ENCODE results near the gene TBC1D23.

The TBC1D23 gene

GRCh38 chr3:100269410-100270214, 8.8 kb downstream of the TBC1D23 start:
- TF ChIP-seq GATA3 (IDR thresholded peaks at IDR 0.05; ENCODE audit: low read depth, low read length) = no peak
- TF ChIP-seq GATA2 (IDR thresholded peaks at IDR 0.05; ENCODE audit: low read depth, low read length) = no peak

- no peak for TF ChIP-seq GATA3 (IDR thresholded peaks at IDR 0.05; ENCODE audit: low read depth, low read length)
- no peak for TF ChIP-seq GATA2 (IDR thresholded peaks at IDR 0.05; ENCODE audit: low read depth, low read length)
Measured at GRCh38 chr3:100270215-100270583, 9.4 kb downstream of the TBC1D23 start.

DNA sequence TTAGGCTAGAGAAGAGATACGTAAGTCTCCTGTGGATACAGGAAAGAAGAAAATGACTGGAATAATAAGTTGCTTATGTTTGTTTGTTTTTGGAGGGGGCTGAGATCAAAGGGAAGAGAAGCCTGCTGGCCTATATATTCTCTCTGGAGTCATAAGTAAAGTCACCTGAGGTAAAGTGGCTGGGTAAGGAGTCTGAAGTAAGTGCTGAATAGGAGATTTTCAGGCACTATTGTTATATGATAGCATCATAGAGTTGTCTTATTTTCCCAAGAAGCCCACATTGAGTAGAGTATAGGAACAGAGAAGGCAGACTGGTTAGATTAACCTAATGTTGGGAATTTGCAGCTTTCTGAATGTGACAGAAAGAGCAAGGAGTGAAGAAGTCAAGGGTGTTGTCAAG, 10.7 kb downstream of the TBC1D23 start:
- TF ChIP-seq GATA2 (IDR thresholded peaks at IDR 0.05; ENCODE audit: low read depth, low read length) = no peak
- TF ChIP-seq GATA3 (IDR thresholded peaks at IDR 0.05; ENCODE audit: low read depth, low read length) = no peak

DNA sequence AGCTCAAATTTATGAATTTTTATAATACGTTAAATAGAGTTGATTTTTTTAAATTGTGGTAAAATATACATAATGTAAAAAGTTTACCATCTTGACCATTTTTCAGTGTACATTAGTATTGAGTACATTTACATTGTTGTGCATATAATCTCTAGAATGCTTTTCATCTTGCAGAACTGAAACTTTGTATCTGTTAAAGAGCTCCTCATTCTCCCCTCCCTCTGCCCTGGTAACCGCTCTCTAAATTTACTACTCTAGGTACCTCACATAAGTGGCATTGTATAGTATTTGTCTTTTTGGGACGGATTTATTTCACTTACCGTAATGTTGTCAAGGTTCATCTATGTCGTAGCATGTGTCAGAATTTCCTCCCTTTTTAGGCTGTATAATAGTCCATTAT, 13.6 kb downstream of the TBC1D23 start:
- TF ChIP-seq GATA2 (IDR thresholded peaks at IDR 0.05; ENCODE audit: low read depth, low read length) = no peak
- no peak for TF ChIP-seq GATA3 (IDR thresholded peaks at IDR 0.05; ENCODE audit: low read depth, low read length)

GRCh38 chr3:100277255-100277800, 16.5 kb downstream of the TBC1D23 start:
- no peak for TF ChIP-seq GATA3 (IDR thresholded peaks at IDR 0.05; ENCODE audit: low read depth, low read length)
- TF ChIP-seq GATA2 (IDR thresholded peaks at IDR 0.05; ENCODE audit: low read depth, low read length) = no peak

DNA sequence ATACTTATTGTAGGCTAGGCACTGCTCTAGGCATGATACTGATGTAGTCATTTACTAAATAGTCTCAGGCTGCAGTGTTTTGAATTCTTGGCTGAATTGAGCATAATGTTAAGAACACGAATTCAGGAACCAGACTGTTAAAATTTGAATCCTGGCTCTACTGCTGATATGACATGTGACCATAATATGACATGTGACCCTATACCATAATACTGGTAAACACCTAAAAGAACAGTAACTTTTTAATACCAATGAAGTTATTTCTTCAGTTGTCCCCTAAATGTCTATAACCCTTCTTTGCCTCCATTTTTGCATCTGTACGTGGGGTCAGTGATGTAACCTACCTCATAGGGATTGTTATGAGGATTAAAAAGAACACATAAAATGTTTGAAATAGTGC, 18.1 kb downstream of the TBC1D23 start:
- TF ChIP-seq GATA3 (IDR thresholded peaks at IDR 0.05; ENCODE audit: low read depth, low read length) (no peak), GATA2 (IDR thresholded peaks at IDR 0.05; ENCODE audit: low read depth, low read length) (no peak)

GRCh38 chr3:100288288-100288894, 27.6 kb downstream of the TBC1D23 start:
- TF ChIP-seq GATA3 (IDR thresholded peaks at IDR 0.05; ENCODE audit: low read depth, low read length) (no peak), GATA2 (IDR thresholded peaks at IDR 0.05; ENCODE audit: low read depth, low read length) (no peak)

DNA sequence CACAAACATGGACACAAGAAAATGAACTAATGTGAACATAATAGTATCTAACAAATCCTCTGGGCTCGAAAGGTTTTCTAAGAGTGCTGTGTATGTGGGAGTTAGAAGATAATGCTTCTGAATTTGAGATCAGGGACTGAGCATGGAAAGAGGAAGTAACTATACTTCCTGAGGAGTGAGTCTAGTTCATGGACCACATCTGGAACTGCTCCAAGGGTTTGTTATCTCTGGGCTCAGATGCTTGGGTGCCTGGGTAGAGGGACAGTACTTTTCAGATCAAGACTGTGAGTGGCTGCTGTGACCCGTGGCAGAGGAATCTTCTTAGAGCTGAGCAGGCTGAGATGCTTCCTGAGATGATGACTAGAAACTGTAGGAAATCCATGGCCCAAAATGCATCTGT, 28.5 kb downstream of the TBC1D23 start:
- no peak for TF ChIP-seq GATA3 (IDR thresholded peaks at IDR 0.05; ENCODE audit: low read depth, low read length)
- TF ChIP-seq GATA2 (IDR thresholded peaks at IDR 0.05; ENCODE audit: low read depth, low read length) = no peak

- TF ChIP-seq GATA3 (IDR thresholded peaks at IDR 0.05; ENCODE audit: low read depth, low read length) = no peak
- no peak for TF ChIP-seq GATA2 (IDR thresholded peaks at IDR 0.05; ENCODE audit: low read depth, low read length)
Measured at GRCh38 chr3:100295089-100295488, 34.3 kb downstream of the TBC1D23 start.

- TF ChIP-seq GATA3 (IDR thresholded peaks at IDR 0.05; ENCODE audit: low read depth, low read length) = no peak
- TF ChIP-seq GATA2 (IDR thresholded peaks at IDR 0.05; ENCODE audit: low read depth, low read length) = no peak
Measured at GRCh38 chr3:100297784-100298183, 37.0 kb downstream of the TBC1D23 start.

DNA sequence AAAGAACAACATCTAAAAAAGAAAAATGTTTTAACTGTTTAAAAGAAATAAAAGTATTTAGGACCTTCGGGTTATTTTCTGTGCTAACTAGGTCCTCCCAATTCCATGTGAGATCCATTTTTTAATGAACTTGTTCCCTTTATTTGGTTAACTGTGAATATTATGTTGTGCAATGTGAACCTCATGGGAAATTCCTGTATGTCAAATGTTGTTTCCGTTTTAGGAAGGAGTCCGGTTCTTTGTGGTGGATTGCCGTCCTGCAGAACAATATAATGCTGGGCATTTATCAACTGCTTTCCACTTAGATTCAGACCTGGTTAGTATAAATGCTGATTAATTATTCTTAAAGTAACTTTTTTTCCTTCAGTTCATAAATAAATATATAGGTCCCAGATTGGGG, 38.2 kb downstream of the TBC1D23 start:
- TF ChIP-seq GATA3 (IDR thresholded peaks at IDR 0.05; ENCODE audit: low read depth, low read length) = no peak
- TF ChIP-seq GATA2 (IDR thresholded peaks at IDR 0.05; ENCODE audit: low read depth, low read length) = no peak

DNA sequence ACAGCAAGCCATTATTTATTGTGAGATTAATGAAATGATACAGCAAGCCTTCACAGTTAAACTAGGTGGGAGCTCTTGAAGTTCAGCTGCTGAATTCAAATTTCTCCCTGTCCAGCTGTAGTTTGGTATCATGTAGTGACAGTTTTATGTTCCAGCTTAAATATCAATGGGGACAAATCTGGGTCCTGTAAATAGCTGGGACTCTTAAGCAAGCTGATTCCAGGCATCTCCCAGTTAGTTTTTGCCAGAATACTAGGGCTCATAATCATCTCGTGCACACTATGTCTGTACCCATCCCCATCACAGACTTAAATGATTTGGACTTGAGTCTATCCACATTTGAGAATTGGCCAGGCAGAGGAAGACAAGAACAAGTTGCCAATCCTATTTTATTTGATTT, 45.9 kb downstream of the TBC1D23 start:
- no peak for TF ChIP-seq GATA2 (IDR thresholded peaks at IDR 0.05; ENCODE audit: low read depth, low read length)
- TF ChIP-seq GATA3 (IDR thresholded peaks at IDR 0.05; ENCODE audit: low read depth, low read length) = no peak

DNA sequence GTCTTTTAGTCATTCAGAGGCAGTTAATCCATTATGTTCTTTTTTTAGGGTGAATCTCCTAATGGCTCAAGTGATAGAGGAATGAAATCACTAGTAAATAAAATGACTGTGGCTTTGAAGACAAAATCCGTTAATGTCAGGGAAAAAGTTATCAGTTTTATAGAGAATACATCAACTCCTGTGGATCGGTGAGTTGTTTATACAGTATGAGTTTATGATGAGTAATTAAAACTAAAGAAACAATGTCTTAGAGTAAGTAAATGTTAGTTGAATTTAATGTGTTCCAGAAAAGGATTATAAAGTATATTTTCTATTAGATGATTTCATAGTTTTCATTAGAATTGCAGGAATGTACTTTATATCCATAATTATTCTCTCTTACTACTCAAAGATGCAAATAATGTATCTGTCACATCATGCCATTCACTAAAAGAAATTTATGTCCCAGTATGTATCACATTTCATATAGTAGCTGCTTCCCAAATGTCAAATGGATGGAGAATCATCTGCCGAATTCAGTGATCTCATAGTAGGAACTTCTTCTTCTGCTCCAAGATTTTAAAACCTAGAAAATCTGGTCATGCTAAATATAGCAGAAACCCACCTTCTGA, 49.7 kb downstream of the TBC1D23 start:
- TF ChIP-seq GATA3 (IDR thresholded peaks at IDR 0.05; ENCODE audit: low read depth, low read length) = no peak
- no peak for TF ChIP-seq GATA2 (IDR thresholded peaks at IDR 0.05; ENCODE audit: low read depth, low read length)

DNA sequence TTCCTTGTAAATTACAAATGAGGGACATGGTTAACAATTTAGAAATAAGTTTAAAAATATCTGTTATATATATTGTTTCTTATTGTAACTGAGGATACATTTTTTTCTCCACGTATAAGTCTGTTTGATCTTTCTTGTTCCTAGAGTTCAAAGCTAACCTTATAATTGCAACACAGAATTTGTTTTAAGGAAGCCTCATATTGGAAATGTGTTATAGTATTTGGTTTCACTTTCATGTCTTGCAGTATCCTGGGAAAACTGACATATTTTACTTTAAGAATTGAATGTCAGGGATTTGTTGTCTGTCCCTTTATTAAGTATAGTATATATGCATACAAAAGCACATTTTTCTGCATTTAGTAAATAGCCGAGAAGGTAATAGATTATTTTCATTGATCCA, 50.2 kb downstream of the TBC1D23 start:
- TF ChIP-seq GATA2 (IDR thresholded peaks at IDR 0.05; ENCODE audit: low read depth, low read length) (no peak), GATA3 (IDR thresholded peaks at IDR 0.05; ENCODE audit: low read depth, low read length) (no peak)
